ENCODE results near the gene CCNB3. TPM values are rescaled to one million over a fixed set of nuclear protein-coding genes. Genes with fewer than 3 reads are reported as not detected.
"Not testable (repeated sequence)": the region's sequence is repeated elsewhere in the genome, so short reads cannot be mapped to it uniquely, and the experiment has no call there.

Gene CCNB3
- total RNA-seq, 1 donor from 2014 or later: 1.3 TPM

DNA sequence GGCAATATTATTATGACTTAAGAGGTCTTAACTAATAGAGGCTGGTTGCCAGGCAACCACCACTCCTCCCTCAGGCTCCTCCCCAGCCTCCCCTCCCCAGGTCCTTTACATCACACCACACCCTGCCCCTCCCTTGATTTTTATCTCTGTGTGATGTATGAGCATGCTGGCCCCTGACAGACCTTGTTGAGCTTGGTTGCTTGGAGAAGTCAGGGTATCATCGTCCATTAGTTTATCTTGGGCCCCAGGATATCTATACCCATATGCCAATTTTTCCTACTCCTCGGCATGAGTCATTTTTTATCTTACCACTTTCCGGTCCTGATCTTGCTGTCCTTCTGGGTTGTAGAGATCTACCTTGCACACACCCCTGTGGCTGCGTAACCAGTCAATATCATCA lies 6.2 kb upstream of the CCNB3 start:
- Mint-ChIP-seq H3K27ac (no peak overlapping the region), H3K27me3 (ENCODE audit: low read depth) (peaks cover 7% of the 10 kb centered on the region), H3K4me3 (ENCODE audit: low read depth) (no peak overlapping the region), H3K36me3 (ENCODE audit: low read depth) (no peaks in the 10 kb centered on the region), H3K4me1 (ENCODE audit: low read depth) (peaks cover 6% of the 10 kb centered on the region), H3K9me3 (no peaks in the 10 kb centered on the region)
- intact Hi-C loops (cut with micrococcal nuclease): no loop called here
- DNase-seq (ENCODE audit: low spot score): no peak

GRCh38 chrX:50200907-50201306 lies 3.7 kb upstream of the CCNB3 start, which contains the start of gene AKAP4:
Gene AKAP4, minus strand, starts transcription at chrX:50201007. Its CDS starts 118 bp downstream, at chrX:50200889.
- peaks cover 7% of the 10 kb centered on the region for H3K27me3 Mint-ChIP-seq (ENCODE audit: low read depth)
- intact Hi-C loops (cut with micrococcal nuclease): loop anchor here (5.0 kb wide), 1 partner anchor 34 kb away; no protein-coding TSS in a partner anchor
- H3K36me3 Mint-ChIP-seq (ENCODE audit: low read depth): no peaks in the 10 kb centered on the region
- peaks cover 15% of the 10 kb centered on the region for H3K4me1 Mint-ChIP-seq (ENCODE audit: low read depth)
- no peak within 1 kb of the TSS for H3K27ac Mint-ChIP-seq
- no peak within 1 kb of the TSS for H3K4me3 Mint-ChIP-seq (ENCODE audit: low read depth)
- no peaks in the 10 kb centered on the region for H3K9me3 Mint-ChIP-seq
- DNase-seq (ENCODE audit: low spot score): no peak

DNA sequence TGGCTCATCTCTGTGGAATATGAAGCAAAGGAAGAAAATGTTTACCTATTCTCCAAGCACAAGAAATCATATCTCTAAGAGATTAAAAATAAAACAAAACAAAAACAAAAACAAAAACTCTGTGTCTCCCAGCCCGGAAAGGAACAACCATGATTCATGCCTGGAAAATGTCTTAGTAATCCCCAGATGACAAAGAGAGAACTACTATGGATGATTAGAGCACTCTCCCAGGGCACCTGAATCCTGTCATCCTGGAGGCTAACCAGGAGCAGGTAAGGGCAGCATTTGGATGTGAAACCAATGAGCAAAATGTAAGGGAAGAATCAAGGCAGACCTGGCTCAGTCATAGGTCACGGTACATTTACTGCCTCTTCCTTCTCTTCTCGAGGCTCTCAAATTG lies 2.0 kb upstream of the CCNB3 start:
- H3K4me1 Mint-ChIP-seq (ENCODE audit: low read depth): peaks cover 15% of the 10 kb centered on the region
- H3K36me3 Mint-ChIP-seq (ENCODE audit: low read depth): no peaks in the 10 kb centered on the region
- DNase-seq (ENCODE audit: low spot score): no peak
- H3K4me3 Mint-ChIP-seq (ENCODE audit: low read depth): no peak overlapping the region
- H3K27ac Mint-ChIP-seq: no peak overlapping the region
- no peaks in the 10 kb centered on the region for H3K9me3 Mint-ChIP-seq
- intact Hi-C loops (cut with micrococcal nuclease): loop anchor here (5.0 kb wide), 1 partner anchor 35 kb away; no protein-coding TSS in a partner anchor
- no peaks in the 10 kb centered on the region for H3K27me3 Mint-ChIP-seq (ENCODE audit: low read depth)

- no peak for DNase-seq (ENCODE audit: low spot score)
- H3K9me3 Mint-ChIP-seq: no peaks in the 10 kb centered on the region
- H3K27me3 Mint-ChIP-seq (ENCODE audit: low read depth): no peaks in the 10 kb centered on the region
- no peak overlapping the region for H3K4me3 Mint-ChIP-seq (ENCODE audit: low read depth)
- H3K36me3 Mint-ChIP-seq (ENCODE audit: low read depth): no peaks in the 10 kb centered on the region
- intact Hi-C loops (cut with micrococcal nuclease): no loop called here
- H3K4me1 Mint-ChIP-seq (ENCODE audit: low read depth): peaks cover 15% of the 10 kb centered on the region
- H3K27ac Mint-ChIP-seq: no peak overlapping the region
These were observed 2.2 kb downstream of the CCNB3 start for GRCh38 chrX:50206753-50207152.

GRCh38 chrX:50211510-50211909 lies 6.9 kb downstream of the CCNB3 start:
- Mint-ChIP-seq H3K27ac (no peak overlapping the region), H3K9me3 (no peaks in the 10 kb centered on the region), H3K4me1 (ENCODE audit: low read depth) (peaks cover 4% of the 10 kb centered on the region), H3K36me3 (ENCODE audit: low read depth) (no peaks in the 10 kb centered on the region), H3K4me3 (ENCODE audit: low read depth) (no peak overlapping the region), H3K27me3 (ENCODE audit: low read depth) (no peaks in the 10 kb centered on the region)
- intact Hi-C loops (cut with micrococcal nuclease): no loop called here
- no peak for DNase-seq (ENCODE audit: low spot score)

- intact Hi-C loops (cut with micrococcal nuclease): no loop called here
- no peaks in the 10 kb centered on the region for H3K4me1 Mint-ChIP-seq (ENCODE audit: low read depth)
- no peak overlapping the region for H3K4me3 Mint-ChIP-seq (ENCODE audit: low read depth)
- H3K27me3 Mint-ChIP-seq (ENCODE audit: low read depth): peaks cover 1% of the 10 kb centered on the region
- no peak overlapping the region for H3K27ac Mint-ChIP-seq
- no peaks in the 10 kb centered on the region for H3K36me3 Mint-ChIP-seq (ENCODE audit: low read depth)
- no peaks in the 10 kb centered on the region for H3K9me3 Mint-ChIP-seq
- no peak for DNase-seq (ENCODE audit: low spot score)
These were observed 76.7 kb downstream of the CCNB3 start for GRCh38 chrX:50281253-50281652.

DNA sequence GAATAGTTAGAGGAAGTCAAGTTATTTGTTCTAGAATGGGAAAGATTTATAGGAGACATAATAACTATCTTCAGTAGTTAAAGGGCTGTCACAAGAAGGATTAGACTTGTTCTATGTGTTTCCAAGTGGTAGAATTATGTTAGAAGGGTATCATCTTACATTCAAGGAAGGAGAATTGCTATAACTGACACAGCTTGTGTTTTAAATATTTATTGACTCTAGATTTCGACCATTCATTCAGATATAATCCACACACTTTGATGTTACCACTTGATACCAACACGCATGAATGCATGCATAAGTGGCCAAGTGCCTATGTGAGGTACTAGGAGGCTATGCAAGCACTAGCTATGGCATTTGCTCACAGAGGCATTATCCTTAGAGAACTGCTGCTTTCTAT lies 122.7 kb downstream of the CCNB3 start:
- Mint-ChIP-seq H3K4me3 (ENCODE audit: low read depth) (no peak overlapping the region), H3K4me1 (ENCODE audit: low read depth) (no peaks in the 10 kb centered on the region), H3K9me3 (no peaks in the 10 kb centered on the region), H3K36me3 (ENCODE audit: low read depth) (no peaks in the 10 kb centered on the region), H3K27me3 (ENCODE audit: low read depth) (no peaks in the 10 kb centered on the region), H3K27ac (no peak overlapping the region)
- intact Hi-C loops (cut with micrococcal nuclease): no loop called here
- DNase-seq (ENCODE audit: low spot score): no peak

DNA sequence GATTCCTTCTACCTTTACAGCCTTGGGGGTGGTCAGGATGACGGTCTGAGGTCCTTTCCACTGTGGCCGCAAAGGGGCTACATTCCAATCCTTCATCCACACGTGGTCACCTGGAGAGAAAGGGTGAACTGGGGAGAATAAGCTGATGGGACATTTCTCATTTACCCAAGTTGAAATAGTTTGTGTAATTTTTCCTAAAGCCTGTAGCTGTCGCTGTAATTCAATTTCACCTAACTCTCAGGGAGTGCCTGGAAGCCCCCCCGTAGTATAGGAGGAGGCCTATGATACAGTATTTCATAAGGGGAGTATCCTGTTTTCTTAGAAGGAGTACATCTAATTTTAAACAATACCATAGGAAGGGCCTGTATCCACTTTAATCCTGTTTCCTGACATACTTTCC lies 128.1 kb downstream of the CCNB3 start:
- H3K36me3 Mint-ChIP-seq (ENCODE audit: low read depth); H3K9me3 Mint-ChIP-seq; H3K27me3 Mint-ChIP-seq (ENCODE audit: low read depth); DNase-seq (ENCODE audit: low spot score); H3K27ac Mint-ChIP-seq; intact Hi-C loops (cut with micrococcal nuclease); H3K4me1 Mint-ChIP-seq (ENCODE audit: low read depth); H3K4me3 Mint-ChIP-seq (ENCODE audit: low read depth): not testable (repeated sequence)

DNA sequence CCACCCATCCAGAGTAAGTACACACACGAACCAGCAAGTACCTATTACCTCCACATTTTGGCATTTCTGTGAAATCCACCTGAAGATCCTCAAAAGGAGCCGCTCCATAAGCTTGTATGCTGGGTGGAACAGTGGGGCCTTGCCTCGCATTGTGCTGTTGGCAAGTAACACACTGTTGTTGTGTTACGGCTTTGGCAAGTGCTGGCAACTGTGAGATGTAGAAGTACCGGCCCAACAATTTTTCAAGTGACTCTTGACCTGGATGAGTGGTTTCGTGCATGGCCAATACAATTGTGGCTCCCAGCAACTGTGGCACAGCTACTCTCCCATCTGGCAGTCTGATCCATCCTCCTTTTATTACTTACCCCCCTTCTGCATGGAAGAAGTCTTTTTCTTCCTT lies 128.7 kb downstream of the CCNB3 start:
- Mint-ChIP-seq H3K36me3 (ENCODE audit: low read depth) (no peaks in the 10 kb centered on the region), H3K4me3 (ENCODE audit: low read depth) (no peak overlapping the region), H3K27ac (no peak overlapping the region), H3K9me3 (no peaks in the 10 kb centered on the region), H3K27me3 (ENCODE audit: low read depth) (no peaks in the 10 kb centered on the region), H3K4me1 (ENCODE audit: low read depth) (no peaks in the 10 kb centered on the region)
- intact Hi-C loops (cut with micrococcal nuclease): no loop called here
- DNase-seq (ENCODE audit: low spot score): no peak

- Mint-ChIP-seq H3K4me1 (ENCODE audit: low read depth) (no peaks in the 10 kb centered on the region), H3K27me3 (ENCODE audit: low read depth) (no peaks in the 10 kb centered on the region), H3K4me3 (ENCODE audit: low read depth) (no peak overlapping the region), H3K9me3 (no peaks in the 10 kb centered on the region), H3K27ac (no peak overlapping the region), H3K36me3 (ENCODE audit: low read depth) (no peaks in the 10 kb centered on the region)
- DNase-seq (ENCODE audit: low spot score): no peak
- intact Hi-C loops (cut with micrococcal nuclease): no loop called here
These were observed 139.4 kb downstream of the CCNB3 start for GRCh38 chrX:50343917-50344316.

DNA sequence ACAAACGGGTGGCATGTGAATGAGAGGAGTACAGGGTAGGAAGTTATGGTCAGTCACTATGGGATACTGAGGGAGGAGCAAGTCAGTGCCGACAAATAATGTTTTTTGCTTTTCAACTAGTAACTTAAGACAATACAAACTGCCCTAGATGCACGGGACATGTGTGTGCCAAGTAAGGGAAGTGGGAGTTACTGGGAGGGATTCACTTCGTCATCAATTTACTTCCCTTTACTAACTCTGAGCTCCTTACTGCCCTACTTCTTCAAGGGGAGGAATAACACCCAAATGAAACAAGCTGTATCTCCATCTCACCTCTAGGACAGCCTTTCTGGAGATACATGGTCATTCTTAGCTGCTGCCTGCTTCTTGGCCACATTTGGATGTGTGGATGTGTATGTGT lies 168.4 kb downstream of the CCNB3 start:
- no peak overlapping the region for H3K4me3 Mint-ChIP-seq (ENCODE audit: low read depth)
- DNase-seq (ENCODE audit: low spot score): no peak
- H3K36me3 Mint-ChIP-seq (ENCODE audit: low read depth): no peaks in the 10 kb centered on the region
- H3K27me3 Mint-ChIP-seq (ENCODE audit: low read depth): no peaks in the 10 kb centered on the region
- no peaks in the 10 kb centered on the region for H3K4me1 Mint-ChIP-seq (ENCODE audit: low read depth)
- intact Hi-C loops (cut with micrococcal nuclease): no loop called here
- no peaks in the 10 kb centered on the region for H3K9me3 Mint-ChIP-seq
- no peak overlapping the region for H3K27ac Mint-ChIP-seq

DNA sequence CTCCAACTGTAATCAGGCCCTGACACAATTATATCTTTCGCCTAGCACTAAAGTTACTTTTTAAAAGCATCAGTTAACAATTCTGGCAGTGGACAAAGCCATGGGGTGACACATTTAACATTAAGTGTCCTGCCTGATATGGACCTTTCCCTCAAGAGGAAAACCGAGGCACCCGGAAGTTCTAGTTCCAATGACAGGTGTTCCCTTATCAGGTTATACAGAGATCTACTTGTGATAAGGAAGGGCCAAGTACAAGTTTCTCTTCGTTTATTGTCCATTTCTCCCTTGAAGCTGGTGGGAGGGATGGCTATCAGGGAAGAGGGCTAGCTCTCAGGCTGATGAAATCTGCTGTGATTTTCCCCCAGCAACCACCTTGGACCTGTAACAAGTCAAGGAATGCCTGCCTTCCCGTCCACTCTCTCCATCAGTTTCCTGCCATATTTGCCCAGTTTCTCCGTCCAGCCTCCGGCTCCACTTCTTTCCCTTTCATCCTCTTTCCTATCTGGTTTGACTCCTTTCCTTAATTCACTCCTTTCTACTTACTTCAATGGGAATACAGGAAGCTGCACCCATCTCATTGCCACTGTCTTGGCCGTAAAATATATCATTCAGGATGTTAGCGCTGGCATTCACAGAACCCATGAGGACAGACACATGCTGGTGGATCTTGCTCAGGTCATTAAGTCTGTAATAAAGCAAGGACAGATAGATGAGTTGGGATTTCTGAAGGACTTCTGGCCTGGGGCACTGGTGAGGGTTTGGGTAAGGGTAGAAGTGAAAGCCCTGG lies 171.1 kb downstream of the CCNB3 start:
- Mint-ChIP-seq H3K27ac (no peak overlapping the region), H3K36me3 (ENCODE audit: low read depth) (no peaks in the 10 kb centered on the region), H3K9me3 (no peaks in the 10 kb centered on the region), H3K4me3 (ENCODE audit: low read depth) (no peak overlapping the region), H3K4me1 (ENCODE audit: low read depth) (no peaks in the 10 kb centered on the region), H3K27me3 (ENCODE audit: low read depth) (no peaks in the 10 kb centered on the region)
- no peak for DNase-seq (ENCODE audit: low spot score)
- intact Hi-C loops (cut with micrococcal nuclease): no loop called here

DNA sequence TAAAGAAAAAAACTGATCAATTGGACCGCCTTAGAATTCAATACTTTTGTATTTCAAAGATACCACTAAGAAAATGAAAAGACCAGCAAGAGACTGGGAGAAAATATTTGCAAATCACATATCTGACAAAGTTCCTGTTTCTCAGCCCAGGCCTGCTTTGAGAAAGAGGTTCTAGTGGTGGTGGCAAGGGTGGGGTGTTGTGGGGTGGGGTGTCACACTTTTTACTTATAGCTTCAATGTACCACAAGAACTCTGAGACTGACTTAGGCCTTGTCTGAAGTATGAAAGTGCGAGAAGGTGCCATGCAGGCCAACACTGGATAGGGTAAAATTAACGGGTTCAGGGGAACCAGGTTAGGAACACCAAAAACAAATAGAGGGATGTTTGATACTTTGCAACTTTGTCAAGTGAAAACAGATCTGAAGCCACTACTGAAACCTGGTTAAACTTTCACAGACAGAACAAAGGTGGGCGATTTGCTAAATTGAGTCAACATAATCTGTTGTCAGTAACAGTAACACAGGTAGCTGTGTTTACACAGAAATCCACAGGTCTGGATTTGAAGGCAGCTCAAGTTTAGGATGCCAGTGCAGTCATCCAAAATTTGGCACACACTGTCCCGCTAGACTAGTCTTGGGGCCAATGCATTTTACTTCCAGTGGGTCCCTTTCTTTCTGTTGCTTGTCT lies 177.3 kb downstream of the CCNB3 start:
- H3K36me3 Mint-ChIP-seq (ENCODE audit: low read depth): no peaks in the 10 kb centered on the region
- H3K9me3 Mint-ChIP-seq: no peaks in the 10 kb centered on the region
- H3K4me3 Mint-ChIP-seq (ENCODE audit: low read depth): no peak overlapping the region
- DNase-seq (ENCODE audit: low spot score): no peak
- H3K27me3 Mint-ChIP-seq (ENCODE audit: low read depth): no peaks in the 10 kb centered on the region
- intact Hi-C loops (cut with micrococcal nuclease): no loop called here
- H3K4me1 Mint-ChIP-seq (ENCODE audit: low read depth): no peaks in the 10 kb centered on the region
- H3K27ac Mint-ChIP-seq: no peak overlapping the region

Data from activated T-helper 2 cell treated with anti-CD3 and anti-CD28 coated beads, Interferon-gamma antibody, Interleukin-2, Interleukin-4, amounts not matched to agents 10 μg/mL and 5 μg/mL and 100 μg/mL, durations not matched to agents 14 hours and 24 hours and 36 hours (primary cell).